GM13977 (cell line): ENCODE data around the gene GLP1R.
A peak's percentile ranks its signal among the peaks of the same experiment; 100 is the strongest.

Experiments used
- DNase-seq: peaks from one replicate; pipeline ENCODE4 v3.0.0; 2012; ENCODE audit warnings: low spot score
- in situ Hi-C: fragments of 300-500 bp; cut with MboI; formaldehyde crosslinking; loops from one replicate; pipeline ENCODE4 v1.12.0; 2022; ENCODE audit warnings: low sequenced_read_pairs, low pct_unique_long_range_greater_than_20kb, mixed read lengths, inconsistent platforms; ENCODE audit not compliant: unreplicated experiment
- TF ChIP-seq, protein P1 (sequence below): IDR thresholded peaks from 2 replicates; pipeline ENCODE4 v1.5.1; 2012; ENCODE audit warnings: mild to moderate bottlenecking, control low read depth; ENCODE audit not compliant: insufficient read depth; ENCODE audit errors: extremely low read depth, missing control alignments

The GLP1R gene

DNA sequence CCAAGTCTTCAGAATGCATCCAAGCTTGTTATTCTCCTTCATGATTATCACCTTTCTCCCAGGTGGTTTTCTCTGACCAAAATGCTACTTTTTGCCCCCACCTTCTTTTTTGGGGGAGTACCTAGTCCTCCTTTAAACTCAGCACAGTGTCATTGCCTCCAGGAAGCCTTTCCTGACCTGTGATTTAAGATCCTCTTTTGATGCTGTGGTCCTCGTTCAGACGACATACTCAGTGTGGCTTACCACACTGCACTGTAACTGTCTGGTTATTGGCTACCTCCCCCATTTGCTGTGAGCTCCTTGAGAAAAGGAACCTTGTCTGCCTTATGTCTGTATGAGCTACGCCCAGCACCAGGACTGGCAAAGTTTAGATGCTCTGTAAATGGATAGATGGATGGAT is 51.8 kb downstream of the GLP1R start:
- DNase-seq: no peak
- TF ChIP-seq, protein P1, sequence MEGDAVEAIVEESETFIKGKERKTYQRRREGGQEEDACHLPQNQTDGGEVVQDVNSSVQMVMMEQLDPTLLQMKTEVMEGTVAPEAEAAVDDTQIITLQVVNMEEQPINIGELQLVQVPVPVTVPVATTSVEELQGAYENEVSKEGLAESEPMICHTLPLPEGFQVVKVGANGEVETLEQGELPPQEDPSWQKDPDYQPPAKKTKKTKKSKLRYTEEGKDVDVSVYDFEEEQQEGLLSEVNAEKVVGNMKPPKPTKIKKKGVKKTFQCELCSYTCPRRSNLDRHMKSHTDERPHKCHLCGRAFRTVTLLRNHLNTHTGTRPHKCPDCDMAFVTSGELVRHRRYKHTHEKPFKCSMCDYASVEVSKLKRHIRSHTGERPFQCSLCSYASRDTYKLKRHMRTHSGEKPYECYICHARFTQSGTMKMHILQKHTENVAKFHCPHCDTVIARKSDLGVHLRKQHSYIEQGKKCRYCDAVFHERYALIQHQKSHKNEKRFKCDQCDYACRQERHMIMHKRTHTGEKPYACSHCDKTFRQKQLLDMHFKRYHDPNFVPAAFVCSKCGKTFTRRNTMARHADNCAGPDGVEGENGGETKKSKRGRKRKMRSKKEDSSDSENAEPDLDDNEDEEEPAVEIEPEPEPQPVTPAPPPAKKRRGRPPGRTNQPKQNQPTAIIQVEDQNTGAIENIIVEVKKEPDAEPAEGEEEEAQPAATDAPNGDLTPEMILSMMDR: no peak
- in situ Hi-C loops: no loop called here

DNA sequence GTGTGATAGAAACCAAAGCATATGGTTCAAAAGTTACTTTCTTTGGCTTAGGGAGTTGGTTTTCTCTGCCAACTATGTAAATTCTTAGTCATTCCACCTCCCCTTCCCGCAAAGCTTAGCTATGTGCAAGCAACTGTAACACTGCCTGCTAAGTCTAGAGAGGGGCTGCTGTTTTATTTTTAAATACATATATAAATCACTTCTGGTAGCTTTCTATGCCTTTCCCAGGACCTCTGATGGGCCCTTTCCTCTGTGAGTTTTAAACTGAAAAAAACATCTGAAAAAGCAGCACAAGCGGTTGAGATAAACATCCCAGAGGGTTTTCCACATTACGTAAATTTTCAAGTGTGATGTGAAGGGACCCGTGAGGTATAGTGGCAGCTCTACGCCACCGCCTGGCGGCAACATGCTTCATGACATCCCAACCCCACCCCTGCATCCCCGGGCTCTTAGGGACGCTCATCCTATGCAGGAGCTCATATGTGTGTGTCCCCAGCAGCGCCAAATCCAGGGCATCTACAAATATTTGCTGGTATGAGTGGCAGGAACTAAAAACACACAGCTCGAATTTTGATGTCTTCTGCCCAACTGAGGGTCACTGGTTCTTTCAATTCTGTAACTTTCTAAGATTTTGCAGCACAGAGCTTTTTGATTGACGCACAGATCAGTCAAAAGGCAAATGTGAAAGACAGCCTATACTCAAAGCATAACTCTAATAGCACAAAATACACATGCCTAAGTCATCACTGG is 53.7 kb downstream of the GLP1R start:
- TF ChIP-seq, protein P1: peak; percentile 46
- no peak for DNase-seq
- in situ Hi-C loops: no loop called here

DNA sequence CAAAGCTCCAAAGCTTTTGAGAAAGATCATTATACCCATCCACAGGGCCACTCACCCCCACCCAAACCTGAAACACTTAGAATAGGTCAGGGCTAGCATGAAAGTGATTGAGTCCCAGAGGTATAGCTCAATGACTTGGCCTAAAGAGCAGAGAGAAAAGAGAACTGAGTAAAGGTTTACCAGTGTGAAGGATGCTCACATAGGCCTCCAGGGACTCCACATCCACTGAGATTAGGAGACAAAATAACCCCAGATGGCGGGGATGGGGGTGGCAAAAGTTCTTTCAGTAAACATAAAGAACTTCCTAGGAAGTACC is 54.2 kb downstream of the GLP1R start:
- TF ChIP-seq, protein P1: no peak
- in situ Hi-C loops: no loop called here
- DNase-seq: no peak

DNA sequence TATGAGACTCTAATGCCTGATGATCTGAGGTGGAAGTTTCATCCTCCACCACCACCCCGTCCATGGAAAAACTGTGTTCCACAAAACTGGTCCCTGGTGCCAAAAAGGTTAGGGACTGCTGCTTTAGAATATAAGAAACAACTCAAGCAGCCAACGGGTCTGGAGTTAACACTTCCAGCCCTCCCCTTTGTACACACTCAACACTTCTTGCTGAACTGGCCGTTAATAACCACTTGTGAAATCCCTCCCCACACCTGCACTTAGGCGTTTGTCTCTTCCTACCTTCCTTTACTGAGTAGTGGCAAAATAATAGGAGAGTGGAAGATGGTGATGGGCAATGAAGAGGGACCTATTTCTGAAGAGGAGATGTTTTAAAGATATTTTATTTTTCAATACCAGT is 55.9 kb downstream of the GLP1R start:
- no peak for DNase-seq
- TF ChIP-seq, protein P1: no peak
- in situ Hi-C loops: no loop called here

DNA sequence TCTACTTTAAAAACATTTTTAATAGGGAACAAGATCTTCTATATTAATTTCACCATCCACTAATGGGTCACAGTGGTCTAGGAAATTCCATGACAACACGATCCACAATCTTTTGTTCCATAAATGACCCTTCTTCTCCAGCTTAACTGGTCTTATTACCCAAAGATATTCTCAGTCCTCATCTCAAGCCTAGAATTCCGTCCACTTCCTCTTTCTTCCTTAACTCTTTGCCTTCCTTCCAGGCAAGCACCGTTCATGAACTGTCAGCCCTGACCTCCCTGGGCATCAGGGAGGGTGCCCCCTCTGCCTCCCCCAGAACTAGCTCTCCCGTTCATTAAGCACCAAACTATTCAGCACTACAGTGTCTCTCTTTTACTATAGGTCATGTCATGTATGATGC is 58.5 kb downstream of the GLP1R start:
- TF ChIP-seq, protein P1: no peak
- in situ Hi-C loops: no loop called here

DNA sequence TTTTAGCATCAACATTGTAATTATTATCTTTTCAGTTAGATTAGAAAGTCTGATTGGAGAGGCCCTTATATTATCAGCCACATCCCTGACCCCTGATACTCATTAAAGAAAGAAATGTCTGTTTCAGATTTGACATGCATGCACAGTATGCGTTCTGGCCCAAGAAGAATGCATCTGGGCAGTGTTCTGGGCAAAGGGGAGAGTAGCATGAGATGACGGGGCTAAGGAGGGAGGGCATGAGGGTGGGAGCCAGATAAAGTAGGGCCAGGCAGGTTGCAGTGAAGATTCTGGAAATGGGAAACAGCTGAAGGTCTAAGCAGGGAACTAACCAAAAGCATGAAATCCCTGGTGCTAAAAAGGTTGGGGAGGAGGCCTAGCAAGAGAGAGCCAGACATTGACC is 59.1 kb downstream of the GLP1R start:
- in situ Hi-C loops: no loop called here
- DNase-seq: no peak
- TF ChIP-seq, protein P1: no peak

More for the DNA sequence above, 58.5 kb downstream of the GLP1R start:
- DNase-seq: no peak
